ENCODE data around the gene CFAP221.

The CFAP221 gene

DNA sequence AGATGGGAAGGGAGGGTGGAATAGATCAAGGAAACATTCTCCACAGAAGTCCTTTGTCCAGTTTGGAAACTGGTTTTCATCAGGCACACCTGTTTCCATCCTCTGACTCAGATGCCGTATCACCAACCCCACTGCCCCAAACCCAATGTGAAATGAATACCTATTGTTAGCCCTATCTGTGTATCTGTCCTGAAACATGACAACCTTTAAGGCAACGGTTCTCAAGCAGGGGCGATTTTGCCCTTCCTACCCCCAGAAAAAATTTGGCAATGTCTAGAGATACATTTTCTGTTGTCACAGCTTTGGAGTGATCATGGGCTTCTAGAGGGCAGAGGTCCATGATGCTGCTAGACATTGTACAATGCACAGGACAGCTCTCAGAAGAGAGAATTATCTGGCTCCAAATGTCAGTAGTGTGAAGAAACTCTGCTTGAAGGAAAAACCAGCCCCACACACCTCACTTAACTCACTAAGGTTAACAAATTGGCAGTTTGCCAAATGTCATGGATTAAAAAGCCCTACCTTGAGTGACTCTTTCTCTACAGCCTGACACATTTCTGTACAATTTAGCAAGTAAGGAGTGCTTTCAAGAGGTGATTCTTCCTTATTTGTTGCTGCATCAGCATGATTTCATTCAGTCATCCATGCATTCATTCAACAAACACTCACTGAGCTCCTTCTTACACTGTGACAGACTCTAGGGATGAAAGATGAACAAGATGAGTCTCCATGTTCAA lies 23.4 kb upstream of the CFAP221 start:
- no peaks in the 10 kb centered on the region for H3K36me3 ChIP-seq (ENCODE audit: control insufficient read depth, insufficient read depth, low read length, severe bottlenecking)
- peaks cover 4% of the 10 kb centered on the region for H3K9me3 ChIP-seq (ENCODE audit: control insufficient read depth, low read length)
- H3K4me1 ChIP-seq (ENCODE audit: control insufficient read depth, insufficient read depth, low read length): no peaks in the 10 kb centered on the region
- H3K9ac ChIP-seq (ENCODE audit: low read length): no peak overlapping the region
- H3K27me3 ChIP-seq (replicated peaks; ENCODE audit: control insufficient read depth, insufficient read depth, low read length): peaks cover 42% of the 10 kb centered on the region
- no peak for DNase-seq (ENCODE audit: low read depth)
- no peak overlapping the region for H3K4me3 ChIP-seq (ENCODE audit: low read length)

DNA sequence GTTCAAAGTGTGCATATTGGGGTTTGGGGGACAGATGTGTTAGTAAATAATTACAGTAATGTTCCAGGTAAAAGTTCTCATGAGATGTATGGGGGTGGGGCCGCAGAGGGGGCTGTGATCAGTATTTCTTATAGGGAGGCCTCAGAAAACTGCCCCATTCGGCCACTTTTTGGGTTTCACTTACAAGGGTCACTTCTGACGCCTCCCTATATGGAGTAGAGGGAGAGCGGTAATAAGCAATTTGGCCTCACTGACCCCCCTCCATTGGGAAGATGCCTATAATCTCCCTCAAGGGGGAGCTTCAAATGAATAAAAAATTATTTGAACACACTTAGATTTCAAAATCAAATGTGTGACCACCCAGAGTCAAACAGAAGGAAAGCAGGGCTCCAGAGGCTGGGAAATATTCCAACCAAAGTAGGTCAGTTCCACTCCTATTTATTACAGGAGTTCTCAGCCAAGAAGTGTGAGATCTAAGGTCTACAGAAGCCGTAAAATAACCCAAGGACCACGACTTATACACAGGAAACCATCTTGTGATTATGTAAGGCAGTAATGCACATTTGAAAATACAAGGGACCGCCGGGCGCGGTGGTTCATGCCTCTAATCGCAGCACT lies 22.7 kb upstream of the CFAP221 start:
- H3K9me3 ChIP-seq (ENCODE audit: control insufficient read depth, low read length): no peaks in the 10 kb centered on the region
- DNase-seq (ENCODE audit: low read depth): no peak
- peaks cover 47% of the 10 kb centered on the region for H3K27me3 ChIP-seq (replicated peaks; ENCODE audit: control insufficient read depth, insufficient read depth, low read length)
- no peaks in the 10 kb centered on the region for H3K4me1 ChIP-seq (ENCODE audit: control insufficient read depth, insufficient read depth, low read length)
- no peak overlapping the region for H3K9ac ChIP-seq (ENCODE audit: low read length)
- no peak overlapping the region for H3K4me3 ChIP-seq (ENCODE audit: low read length)
- H3K36me3 ChIP-seq (ENCODE audit: control insufficient read depth, insufficient read depth, low read length, severe bottlenecking): no peaks in the 10 kb centered on the region

DNA sequence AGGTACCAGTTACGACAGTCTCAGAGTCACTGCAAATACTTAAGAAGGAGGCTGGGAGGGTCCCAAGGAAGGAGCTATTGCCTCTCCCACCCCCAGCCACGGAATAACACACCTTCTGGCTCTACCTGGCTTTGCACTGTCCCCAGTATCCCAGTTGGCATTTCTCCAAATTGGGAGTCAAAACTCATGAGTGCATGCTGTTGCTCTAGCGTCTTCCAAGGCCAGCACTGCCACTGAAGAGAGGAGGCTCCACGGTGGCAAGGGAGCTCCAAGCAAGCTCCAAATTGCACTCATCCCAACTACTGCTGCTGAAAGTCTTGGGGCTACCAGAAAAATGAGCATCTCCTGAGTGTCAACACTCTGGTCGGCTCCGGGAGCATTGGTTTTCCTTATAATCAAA lies 21.6 kb upstream of the CFAP221 start:
- Histone ChIP-seq H3K4me1 (ENCODE audit: control insufficient read depth, insufficient read depth, low read length) (no peaks in the 10 kb centered on the region), H3K9me3 (ENCODE audit: control insufficient read depth, low read length) (no peaks in the 10 kb centered on the region), H3K27me3 (replicated peaks; ENCODE audit: control insufficient read depth, insufficient read depth, low read length) (peaks cover 58% of the 10 kb centered on the region), H3K4me3 (ENCODE audit: low read length) (no peak overlapping the region), H3K9ac (ENCODE audit: low read length) (no peak overlapping the region), H3K36me3 (ENCODE audit: control insufficient read depth, insufficient read depth, low read length, severe bottlenecking) (no peaks in the 10 kb centered on the region)
- DNase-seq (ENCODE audit: low read depth): no peak

DNA sequence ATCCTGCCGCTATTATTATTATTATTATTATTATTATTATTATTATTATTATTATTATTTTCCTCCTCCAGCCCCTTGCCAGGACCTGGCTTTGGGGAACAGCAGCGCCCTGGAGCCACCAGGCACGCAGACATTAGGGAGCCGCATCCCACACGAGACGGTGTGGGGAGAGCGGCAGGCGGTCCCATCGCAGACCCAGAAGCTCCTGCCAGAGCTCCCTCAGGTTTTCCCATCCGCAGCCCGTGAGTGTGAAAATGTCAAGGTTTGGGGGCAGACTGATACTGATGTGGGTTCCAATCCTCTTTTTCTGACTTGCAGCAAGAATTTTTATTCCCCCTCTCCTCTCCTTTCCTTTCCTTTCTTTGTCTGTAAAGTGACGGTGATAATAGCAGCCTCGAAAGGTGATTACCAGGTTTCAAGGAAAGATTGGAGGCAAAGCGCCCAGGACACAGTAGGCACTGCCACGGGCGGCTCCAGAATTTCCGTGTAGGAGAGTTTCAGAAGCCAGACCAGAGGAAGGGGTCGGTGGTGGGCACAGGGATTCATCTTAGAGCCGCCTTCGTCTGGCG lies 20.8 kb upstream of the CFAP221 start:
- H3K4me1 ChIP-seq (ENCODE audit: control insufficient read depth, insufficient read depth, low read length): no peaks in the 10 kb centered on the region
- no peak for DNase-seq (ENCODE audit: low read depth)
- H3K4me3 ChIP-seq (ENCODE audit: low read length): no peak overlapping the region
- no peak overlapping the region for H3K9ac ChIP-seq (ENCODE audit: low read length)
- peaks cover 59% of the 10 kb centered on the region for H3K27me3 ChIP-seq (replicated peaks; ENCODE audit: control insufficient read depth, insufficient read depth, low read length)
- no peaks in the 10 kb centered on the region for H3K36me3 ChIP-seq (ENCODE audit: control insufficient read depth, insufficient read depth, low read length, severe bottlenecking)
- H3K9me3 ChIP-seq (ENCODE audit: control insufficient read depth, low read length): no peaks in the 10 kb centered on the region

GRCh38 chr2:119523952-119524694 lies 20.1 kb upstream of the CFAP221 start, which contains the start of gene SCTR:
Gene SCTR (minus strand): TSS chr2:119524483. CDS start chr2:119524226, 257 bp downstream.
- no peaks in the 10 kb centered on the region for H3K36me3 ChIP-seq (ENCODE audit: control insufficient read depth, insufficient read depth, low read length, severe bottlenecking)
- H3K27me3 ChIP-seq (replicated peaks; ENCODE audit: control insufficient read depth, insufficient read depth, low read length): peaks cover 61% of the 10 kb centered on the region
- H3K9ac ChIP-seq (ENCODE audit: low read length): no peak within 1 kb of the TSS
- H3K4me1 ChIP-seq (ENCODE audit: control insufficient read depth, insufficient read depth, low read length): no peaks in the 10 kb centered on the region
- no peak for DNase-seq (ENCODE audit: low read depth)
- H3K4me3 ChIP-seq (ENCODE audit: low read length): no peak within 1 kb of the TSS
- H3K9me3 ChIP-seq (ENCODE audit: control insufficient read depth, low read length): no peaks in the 10 kb centered on the region

DNA sequence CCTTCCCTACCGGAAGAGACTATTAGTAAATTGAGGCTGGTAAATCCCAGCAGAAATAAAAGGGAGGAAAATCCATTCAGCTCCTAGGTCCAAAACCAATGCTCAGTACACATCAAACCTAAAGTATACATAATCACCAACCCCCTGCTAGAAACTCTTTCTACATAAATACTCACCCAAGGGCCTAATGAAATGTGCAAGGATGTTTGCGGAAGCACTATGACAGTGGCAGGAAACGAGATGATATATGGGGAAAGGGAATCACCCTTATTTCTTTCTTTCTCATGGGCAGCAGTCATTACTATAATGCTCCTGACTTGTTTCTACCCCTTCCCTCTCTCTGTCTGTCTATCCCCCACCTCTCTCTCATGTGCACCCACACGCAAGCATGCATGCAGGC lies 18.6 kb upstream of the CFAP221 start:
- peaks cover 61% of the 10 kb centered on the region for H3K27me3 ChIP-seq (replicated peaks; ENCODE audit: control insufficient read depth, insufficient read depth, low read length)
- no peak overlapping the region for H3K4me3 ChIP-seq (ENCODE audit: low read length)
- no peaks in the 10 kb centered on the region for H3K4me1 ChIP-seq (ENCODE audit: control insufficient read depth, insufficient read depth, low read length)
- H3K36me3 ChIP-seq (ENCODE audit: control insufficient read depth, insufficient read depth, low read length, severe bottlenecking): no peaks in the 10 kb centered on the region
- DNase-seq (ENCODE audit: low read depth): no peak
- H3K9ac ChIP-seq (ENCODE audit: low read length): no peak overlapping the region
- H3K9me3 ChIP-seq (ENCODE audit: control insufficient read depth, low read length): no peaks in the 10 kb centered on the region

- Histone ChIP-seq H3K9ac (ENCODE audit: low read length) (no peak overlapping the region), H3K4me1 (ENCODE audit: control insufficient read depth, insufficient read depth, low read length) (no peaks in the 10 kb centered on the region), H3K4me3 (ENCODE audit: low read length) (no peak overlapping the region), H3K9me3 (ENCODE audit: control insufficient read depth, low read length) (peaks cover 17% of the 10 kb centered on the region), H3K27me3 (replicated peaks; ENCODE audit: control insufficient read depth, insufficient read depth, low read length) (peaks cover 53% of the 10 kb centered on the region), H3K36me3 (ENCODE audit: control insufficient read depth, insufficient read depth, low read length, severe bottlenecking) (no peaks in the 10 kb centered on the region)
- DNase-seq (ENCODE audit: low read depth): no peak
These were observed 16.2 kb upstream of the CFAP221 start for GRCh38 chr2:119527999-119528398.

DNA sequence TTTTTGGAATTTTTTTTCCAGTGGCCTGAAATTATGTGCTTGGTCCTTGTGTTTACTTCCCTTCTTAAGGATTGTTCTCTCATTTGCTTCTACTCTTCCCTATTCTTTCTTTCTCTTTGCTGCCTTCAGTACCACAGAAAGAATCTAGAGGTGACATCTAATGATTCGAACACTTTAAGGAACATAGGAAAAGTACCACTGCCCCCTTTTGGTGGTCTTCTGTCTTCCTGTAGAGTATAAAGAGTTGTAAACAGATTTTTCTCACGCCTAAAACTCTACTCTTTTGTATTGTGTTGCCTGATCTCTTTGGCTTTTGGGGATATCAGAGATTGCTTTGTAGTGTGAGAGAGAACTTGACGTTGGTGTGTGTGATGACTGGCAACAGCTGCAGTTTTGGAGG lies 13.0 kb upstream of the CFAP221 start:
- H3K9ac ChIP-seq (ENCODE audit: low read length): no peak overlapping the region
- no peaks in the 10 kb centered on the region for H3K4me1 ChIP-seq (ENCODE audit: control insufficient read depth, insufficient read depth, low read length)
- DNase-seq (ENCODE audit: low read depth): no peak
- no peak overlapping the region for H3K4me3 ChIP-seq (ENCODE audit: low read length)
- no peaks in the 10 kb centered on the region for H3K36me3 ChIP-seq (ENCODE audit: control insufficient read depth, insufficient read depth, low read length, severe bottlenecking)
- H3K27me3 ChIP-seq (replicated peaks; ENCODE audit: control insufficient read depth, insufficient read depth, low read length): peaks cover 26% of the 10 kb centered on the region
- H3K9me3 ChIP-seq (ENCODE audit: control insufficient read depth, low read length): peaks cover 46% of the 10 kb centered on the region

- DNase-seq (ENCODE audit: low read depth): no peak
- Histone ChIP-seq H3K4me3 (ENCODE audit: low read length) (peak overlapping the region; percentile 8), H3K36me3 (ENCODE audit: control insufficient read depth, insufficient read depth, low read length, severe bottlenecking) (no peaks in the 10 kb centered on the region), H3K9ac (ENCODE audit: low read length) (no peak overlapping the region), H3K27me3 (replicated peaks; ENCODE audit: control insufficient read depth, insufficient read depth, low read length) (peaks cover 4% of the 10 kb centered on the region), H3K9me3 (ENCODE audit: control insufficient read depth, low read length) (peaks cover 46% of the 10 kb centered on the region), H3K4me1 (ENCODE audit: control insufficient read depth, insufficient read depth, low read length) (no peaks in the 10 kb centered on the region)
These were observed 10.7 kb upstream of the CFAP221 start for GRCh38 chr2:119533560-119533959.

- H3K9me3 ChIP-seq (ENCODE audit: control insufficient read depth, low read length): peaks cover 53% of the 10 kb centered on the region
- no peak overlapping the region for H3K9ac ChIP-seq (ENCODE audit: low read length)
- H3K36me3 ChIP-seq (ENCODE audit: control insufficient read depth, insufficient read depth, low read length, severe bottlenecking): no peaks in the 10 kb centered on the region
- H3K4me3 ChIP-seq (ENCODE audit: low read length): no peak overlapping the region
- peaks cover 8% of the 10 kb centered on the region for H3K27me3 ChIP-seq (replicated peaks; ENCODE audit: control insufficient read depth, insufficient read depth, low read length)
- H3K4me1 ChIP-seq (ENCODE audit: control insufficient read depth, insufficient read depth, low read length): no peaks in the 10 kb centered on the region
- no peak for DNase-seq (ENCODE audit: low read depth)
These were observed 8.0 kb upstream of the CFAP221 start for GRCh38 chr2:119536211-119536610.

- peaks cover 8% of the 10 kb centered on the region for H3K27me3 ChIP-seq (replicated peaks; ENCODE audit: control insufficient read depth, insufficient read depth, low read length)
- no peak for DNase-seq (ENCODE audit: low read depth)
- no peaks in the 10 kb centered on the region for H3K36me3 ChIP-seq (ENCODE audit: control insufficient read depth, insufficient read depth, low read length, severe bottlenecking)
- no peak overlapping the region for H3K4me3 ChIP-seq (ENCODE audit: low read length)
- peaks cover 48% of the 10 kb centered on the region for H3K9me3 ChIP-seq (ENCODE audit: control insufficient read depth, low read length)
- no peaks in the 10 kb centered on the region for H3K4me1 ChIP-seq (ENCODE audit: control insufficient read depth, insufficient read depth, low read length)
- no peak overlapping the region for H3K9ac ChIP-seq (ENCODE audit: low read length)
These were observed 7.5 kb upstream of the CFAP221 start for GRCh38 chr2:119536707-119537106.

Measured in adipocyte (in vitro differentiated cells).